DMS 273 (cell line): Measurements from ENCODE around the gene STARD3.
"Not testable (repeated sequence)": the region's sequence is repeated elsewhere in the genome, so short reads cannot be mapped to it uniquely, and the experiment has no call there.

Experiments used
- DNase-seq: peaks from one replicate; lab custom pipeline; 2025; ENCODE audit not compliant: unreplicated experiment; lab: John Stamatoyannopoulos, UW

Gene STARD3

GRCh38 chr17:39687101-39687545, 50.2 kb downstream of the STARD3 start:
- no peak for DNase-seq

GRCh38 chr17:39687546-39688474, 50.9 kb downstream of the STARD3 start, which contains the start of gene PGAP3:
TSS of gene PGAP3 (minus strand) at chr17:39688057. CDS start at chr17:39688014, 43 bp downstream.
- DNase-seq, result peak; percentile 96

GRCh38 chr17:39688475-39688835, 51.5 kb downstream of the STARD3 start:
- DNase-seq, result no peak

DNA sequence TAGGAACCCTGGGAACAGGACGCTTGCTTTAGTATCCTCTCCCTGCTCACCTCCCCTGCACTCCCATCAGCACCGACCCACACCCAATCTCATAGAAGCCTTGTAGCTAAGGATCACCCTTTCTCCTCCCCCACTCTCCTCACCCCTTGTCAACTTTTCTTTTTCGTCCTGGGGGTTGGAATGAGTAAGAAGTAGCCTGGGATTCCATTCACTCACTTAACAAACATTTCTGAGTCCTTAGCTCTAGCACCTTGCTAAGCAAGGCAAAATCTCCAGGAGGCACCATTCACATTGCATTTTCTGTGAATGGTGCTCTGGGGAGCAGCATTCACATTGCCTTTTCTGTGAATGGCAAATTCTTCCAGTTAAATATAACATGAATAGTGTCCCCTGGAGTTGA, 52.0 kb downstream of the STARD3 start:
- no peak for DNase-seq

DNA sequence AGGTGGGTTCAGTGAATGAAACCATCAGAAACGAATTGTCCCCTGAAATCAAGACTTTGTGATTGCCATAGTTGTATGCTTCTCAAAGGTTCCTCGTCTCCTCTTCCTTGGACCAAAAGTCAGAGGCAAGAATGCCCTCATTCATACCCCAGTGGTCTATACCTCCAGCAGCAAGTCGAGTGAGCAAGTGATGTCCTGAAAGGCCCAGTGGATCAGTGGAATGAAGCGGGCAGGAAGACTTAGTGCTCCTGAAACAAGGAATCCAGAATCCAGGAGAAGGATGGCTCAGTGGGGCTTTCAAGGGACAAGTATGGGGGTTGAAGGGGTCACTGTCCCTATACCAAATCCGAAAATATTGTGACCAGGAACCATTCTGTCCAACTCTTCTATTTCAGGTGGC, 57.6 kb downstream of the STARD3 start:
- DNase-seq, result no peak

DNA sequence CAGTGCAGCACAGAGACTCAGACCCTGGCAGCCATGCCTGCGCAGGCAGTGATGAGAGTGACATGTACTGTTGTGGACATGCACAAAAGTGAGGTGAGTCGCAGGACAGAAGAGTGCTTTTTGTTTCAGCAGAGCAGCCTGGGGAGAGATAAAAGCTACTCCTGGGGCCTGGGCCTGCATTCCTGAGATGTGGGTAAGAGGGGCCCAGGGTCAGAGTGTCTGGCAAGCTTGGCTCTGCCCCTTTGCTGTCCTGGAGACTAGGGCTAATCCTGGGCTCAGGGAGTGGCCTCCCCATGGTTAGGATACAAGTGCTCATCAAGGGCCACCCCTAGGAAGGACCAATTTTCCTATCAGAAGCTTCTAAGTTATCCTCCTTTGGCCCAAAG, 58.1 kb downstream of the STARD3 start:
- no peak for DNase-seq

GRCh38 chr17:39696731-39697130, 59.8 kb downstream of the STARD3 start:
- no peak for DNase-seq

DNA sequence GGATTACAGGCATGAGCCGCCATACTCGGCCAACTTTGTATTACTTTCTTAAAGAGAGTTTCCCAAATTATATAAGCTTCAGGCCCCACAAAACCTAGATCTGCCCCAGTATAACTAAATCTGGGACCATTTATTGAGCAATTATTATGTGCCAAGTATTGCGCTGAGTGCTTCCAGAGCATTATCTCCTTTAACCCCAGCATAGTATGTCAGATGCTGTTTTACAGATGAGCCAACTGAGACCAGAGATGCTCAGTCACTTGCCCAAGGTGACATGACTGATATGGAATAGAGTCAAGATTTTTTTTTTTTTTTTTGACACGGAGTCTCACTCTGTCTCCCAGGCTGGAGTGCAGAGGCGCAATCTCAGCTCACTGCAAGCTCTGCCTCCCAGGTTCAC, 61.0 kb downstream of the STARD3 start:
- no peak for DNase-seq

DNA sequence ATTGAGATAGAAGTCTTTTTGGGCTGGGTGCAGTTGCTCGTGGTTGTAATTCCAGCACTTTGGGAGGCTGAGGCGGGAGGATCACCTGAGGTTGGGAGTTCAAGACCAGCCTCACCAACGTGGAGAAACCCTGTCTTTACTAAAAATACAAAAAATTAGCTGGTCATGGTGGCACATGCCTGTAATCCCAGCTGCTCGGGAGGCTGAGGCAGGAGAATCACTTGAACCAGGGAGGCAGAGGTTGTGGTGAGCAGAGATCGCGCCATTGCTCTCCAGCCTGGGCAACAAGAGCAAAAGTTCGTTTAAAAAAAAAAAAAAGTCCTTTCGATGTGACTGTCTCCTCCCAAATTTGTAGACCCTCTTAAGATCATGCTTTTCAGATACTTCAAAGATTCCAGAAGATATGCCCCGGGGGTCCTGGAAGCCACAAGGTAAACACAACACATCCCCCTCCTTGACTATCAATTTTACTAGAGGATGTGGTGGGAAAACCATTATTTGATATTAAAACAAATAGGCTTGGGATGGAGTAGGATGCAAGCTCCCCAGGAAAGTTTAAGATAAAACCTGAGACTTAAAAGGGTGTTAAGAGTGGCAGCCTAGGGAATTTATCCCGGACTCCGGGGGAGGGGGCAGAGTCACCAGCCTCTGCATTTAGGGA, 62.3 kb downstream of the STARD3 start:
- DNase-seq, result not testable (repeated sequence)

- DNase-seq, result peak; percentile 22
Observed at GRCh38 chr17:39699818-39700147, 62.8 kb downstream of the STARD3 start, which contains the start of gene ERBB2. TSS of gene ERBB2 (plus strand) at chr17:39700064. CDS start at chr17:39700239, 175 bp downstream.

GRCh38 chr17:39700148-39700987, 63.4 kb downstream of the STARD3 start:
- no peak for DNase-seq

- DNase-seq, result no peak
Observed at GRCh38 chr17:39701012-39701783, 64.3 kb downstream of the STARD3 start.

DNA sequence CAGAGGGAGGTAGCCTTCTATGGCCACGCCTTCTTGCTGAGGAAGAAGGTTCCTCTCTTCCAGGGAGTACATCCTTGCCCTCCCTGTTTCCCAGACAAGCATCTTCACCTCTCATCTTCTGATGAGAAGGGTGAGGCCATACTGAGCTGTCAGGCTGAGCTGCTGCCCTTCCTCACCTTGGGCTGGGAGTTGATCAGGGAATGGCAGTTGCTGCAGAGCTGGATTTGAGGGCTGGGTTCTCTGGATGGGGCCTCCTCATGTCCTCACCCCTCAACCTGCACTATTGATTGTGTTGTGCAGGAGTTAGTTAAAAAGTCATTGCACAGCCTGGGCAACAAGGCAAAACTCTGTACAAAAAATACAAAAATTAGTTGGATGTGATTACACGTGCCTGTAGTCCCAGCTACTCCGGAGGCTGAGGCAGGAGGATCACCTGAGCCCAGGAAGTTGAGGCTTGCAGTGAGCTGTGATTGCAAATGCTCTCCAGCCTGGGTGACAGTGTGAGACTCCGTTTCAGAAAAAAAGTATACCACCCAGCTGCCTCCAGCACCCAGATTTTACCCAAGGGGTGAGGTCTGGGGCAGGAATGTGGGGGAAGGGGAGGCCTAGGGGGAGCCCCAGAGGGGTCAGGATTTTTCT, 65.0 kb downstream of the STARD3 start:
- DNase-seq, result no peak

GRCh38 chr17:39702901-39703893, 66.3 kb downstream of the STARD3 start:
- no peak for DNase-seq

DNA sequence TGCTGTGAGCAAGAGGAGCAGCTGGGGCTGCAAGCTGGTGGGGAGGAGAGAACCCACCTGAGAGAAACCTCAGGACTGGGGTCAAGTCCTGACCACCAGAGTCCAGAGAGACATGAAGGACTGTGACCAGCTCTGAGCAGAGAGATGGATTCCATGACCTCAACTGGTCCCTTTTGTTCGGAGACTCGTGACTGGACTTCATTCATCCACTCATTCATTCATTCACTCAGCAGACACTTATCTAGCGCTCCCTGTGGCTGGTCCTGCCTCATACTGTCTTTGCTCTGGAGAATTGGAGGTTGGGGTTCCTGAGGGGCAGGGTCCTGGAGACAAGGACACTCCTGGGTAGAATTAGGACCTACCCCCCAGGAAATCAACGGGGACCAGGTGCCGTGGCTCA, 67.0 kb downstream of the STARD3 start:
- no peak for DNase-seq

DNA sequence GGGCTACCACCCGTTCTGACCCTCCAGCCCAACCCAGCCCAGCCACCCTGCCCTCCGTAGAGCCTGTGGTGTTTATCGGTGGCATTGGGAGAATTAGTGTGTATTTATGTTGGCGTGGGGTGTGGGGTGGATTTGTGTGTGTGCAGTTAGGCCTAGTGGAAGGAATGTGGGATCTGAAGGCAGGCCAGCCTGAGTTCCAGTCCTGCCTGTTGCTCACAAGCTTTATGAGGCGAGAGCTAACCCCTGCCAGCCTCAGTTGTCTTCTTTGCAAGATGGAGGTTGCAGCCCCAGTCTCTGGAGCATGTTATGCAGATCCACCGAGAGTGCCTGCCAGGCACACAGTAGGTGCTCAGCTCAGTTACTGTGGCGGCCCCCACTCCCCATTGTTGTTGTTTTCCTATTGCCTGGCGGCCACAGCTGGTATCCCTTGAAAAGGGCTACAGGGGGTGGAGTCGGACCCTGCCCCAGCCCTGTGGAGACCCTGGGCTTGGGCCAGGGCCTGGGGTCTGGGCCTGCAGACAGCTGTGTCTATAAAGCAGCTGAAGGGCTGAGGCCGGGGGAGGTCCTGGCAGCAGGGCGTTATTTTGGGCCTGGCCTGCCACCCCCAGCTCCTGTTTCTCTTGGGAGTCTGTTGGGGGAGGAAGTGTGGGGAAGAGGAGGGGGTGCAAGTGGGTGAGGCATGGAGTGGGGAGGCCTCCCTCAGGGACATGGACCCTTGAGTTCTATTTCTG, 68.0 kb downstream of the STARD3 start:
- DNase-seq, result no peak

- no peak for DNase-seq
Observed at GRCh38 chr17:39705786-39706348, 68.9 kb downstream of the STARD3 start.

DNA sequence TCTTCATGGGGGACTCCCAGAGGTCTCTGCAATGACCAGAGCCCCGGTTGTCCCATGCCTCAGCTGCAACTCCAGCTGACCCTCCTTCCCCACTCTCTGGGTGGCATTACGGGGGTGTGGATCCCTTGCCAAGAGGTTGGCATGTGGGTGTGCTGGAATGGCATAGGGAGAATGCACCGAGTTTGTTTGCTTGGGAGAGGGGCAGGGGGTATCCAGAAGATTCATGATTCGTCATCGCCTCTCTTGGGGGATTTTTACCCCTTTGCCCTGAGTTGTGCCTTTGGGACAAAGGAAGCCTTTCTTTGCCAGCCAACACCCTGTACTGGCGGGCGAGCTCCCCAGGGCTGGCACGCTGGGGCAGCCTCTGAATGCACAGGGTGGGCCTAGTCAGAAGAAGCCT, 69.4 kb downstream of the STARD3 start:
- no peak for DNase-seq
